Measurements from ENCODE around the gene HSPBP1.
A peak's percentile ranks its signal among the peaks of the same experiment; 100 is the strongest.

HSPBP1 gene

GRCh38 chr19:55275851-55276719 lies 3.8 kb downstream of the HSPBP1 start:
- no peak overlapping the region for H3K4ac ChIP-seq (ENCODE audit: low read depth, low read length)
- peaks cover 2% of the 10 kb centered on the region for H3K4me1 ChIP-seq (ENCODE audit: control insufficient read depth, low read depth, low read length)
- H3K79me2 ChIP-seq (ENCODE audit: control insufficient read depth, insufficient read depth, low read length): no peaks in the 10 kb centered on the region
- H2BK15ac ChIP-seq (replicated peaks; ENCODE audit: low read depth): no peak overlapping the region
- no peak overlapping the region for H3K23ac ChIP-seq (ENCODE audit: low read length)
- no peak overlapping the region for H4K5ac ChIP-seq (ENCODE audit: low read length)
- no peak overlapping the region for H3K9ac ChIP-seq (ENCODE audit: low read length)
- H2BK120ac ChIP-seq (ENCODE audit: low read depth, low read length): no peak overlapping the region
- no peak overlapping the region for H3K4me2 ChIP-seq (ENCODE audit: low read length)
- H3K79me1 ChIP-seq (ENCODE audit: low read length): peaks cover 3% of the 10 kb centered on the region
- H3K27me3 ChIP-seq (ENCODE audit: insufficient read depth, low read length, poor library complexity): no peaks in the 10 kb centered on the region
- no peak overlapping the region for H4K8ac ChIP-seq (ENCODE audit: low read depth, low read length)
- H2BK5ac ChIP-seq (ENCODE audit: low read length): no peak overlapping the region
- no CpG with 5 or more reads among the region's 17 CpGs for WGBS (ENCODE audit: extremely low coverage, insufficient coverage, low lambda C conversion rate)
- H3K4me3 ChIP-seq (ENCODE audit: low read length): no peak overlapping the region
- no peak overlapping the region for H3K27ac ChIP-seq (ENCODE audit: low read depth, low read length)
- no peak overlapping the region for H2AK5ac ChIP-seq (ENCODE audit: low read length)
- H3K18ac ChIP-seq (ENCODE audit: low read length): no peak overlapping the region
- no peak overlapping the region for H3K56ac ChIP-seq (ENCODE audit: low read length)
- DNase-seq: no peak
- no peaks in the 10 kb centered on the region for H3K36me3 ChIP-seq (ENCODE audit: control insufficient read depth, insufficient read depth, low read length)

DNA sequence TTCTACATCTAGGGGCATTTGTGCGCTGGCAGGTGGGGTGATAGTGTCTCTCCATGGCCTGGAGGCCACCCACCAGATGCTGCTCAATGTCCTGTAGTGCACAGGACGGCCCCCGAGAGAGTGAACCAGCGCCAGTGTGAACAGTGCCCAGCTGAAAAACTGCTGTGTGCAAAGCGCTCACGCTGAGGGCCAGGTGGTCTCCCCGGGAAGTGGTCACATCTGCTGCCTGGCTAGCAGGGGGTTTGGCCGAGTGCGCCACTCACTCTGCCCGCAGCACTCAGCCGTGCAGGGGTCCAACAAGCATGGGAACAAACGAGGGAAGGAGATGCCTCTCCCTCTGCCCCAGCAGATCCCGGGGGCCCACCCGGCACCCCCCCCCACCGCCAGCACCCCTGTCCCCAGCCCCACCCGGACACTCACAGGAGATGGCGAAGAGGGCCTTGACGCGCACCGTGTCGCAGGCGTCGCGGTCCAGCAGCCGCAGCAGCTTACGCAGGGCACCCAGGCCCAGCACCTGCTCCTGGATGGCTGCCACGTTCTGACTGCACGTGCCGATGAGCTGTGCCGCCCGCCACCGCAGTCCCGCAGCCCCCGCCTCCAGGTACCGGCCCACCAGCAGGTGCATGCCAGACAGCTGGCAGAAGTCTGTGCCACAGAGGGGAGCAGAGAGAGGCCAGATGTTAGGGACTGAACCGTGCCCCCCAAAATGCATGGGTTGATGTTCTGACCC lies 5.8 kb downstream of the HSPBP1 start:
- Histone ChIP-seq H2BK5ac (ENCODE audit: low read length) (no peak overlapping the region), H3K4me3 (ENCODE audit: low read length) (no peak overlapping the region), H3K79me1 (ENCODE audit: low read length) (peaks cover 2% of the 10 kb centered on the region), H2AK5ac (ENCODE audit: low read length) (no peak overlapping the region), H3K79me2 (ENCODE audit: control insufficient read depth, insufficient read depth, low read length) (no peaks in the 10 kb centered on the region), H2BK15ac (replicated peaks; ENCODE audit: low read depth) (no peak overlapping the region), H3K18ac (ENCODE audit: low read length) (no peak overlapping the region), H2BK120ac (ENCODE audit: low read depth, low read length) (no peak overlapping the region), H4K5ac (ENCODE audit: low read length) (no peak overlapping the region), H3K56ac (ENCODE audit: low read length) (no peak overlapping the region), H3K23ac (ENCODE audit: low read length) (no peak overlapping the region), H3K9ac (ENCODE audit: low read length) (no peak overlapping the region), H3K36me3 (ENCODE audit: control insufficient read depth, insufficient read depth, low read length) (no peaks in the 10 kb centered on the region), H3K4ac (ENCODE audit: low read depth, low read length) (no peak overlapping the region), H3K4me1 (ENCODE audit: control insufficient read depth, low read depth, low read length) (peaks cover 2% of the 10 kb centered on the region), H3K4me2 (ENCODE audit: low read length) (no peak overlapping the region), H4K8ac (ENCODE audit: low read depth, low read length) (no peak overlapping the region), H3K27ac (ENCODE audit: low read depth, low read length) (no peak overlapping the region), H3K27me3 (ENCODE audit: insufficient read depth, low read length, poor library complexity) (no peaks in the 10 kb centered on the region)
- no CpG with 5 or more reads among the region's 36 CpGs for WGBS (ENCODE audit: extremely low coverage, insufficient coverage, low lambda C conversion rate)
- DNase-seq: no peak

DNA sequence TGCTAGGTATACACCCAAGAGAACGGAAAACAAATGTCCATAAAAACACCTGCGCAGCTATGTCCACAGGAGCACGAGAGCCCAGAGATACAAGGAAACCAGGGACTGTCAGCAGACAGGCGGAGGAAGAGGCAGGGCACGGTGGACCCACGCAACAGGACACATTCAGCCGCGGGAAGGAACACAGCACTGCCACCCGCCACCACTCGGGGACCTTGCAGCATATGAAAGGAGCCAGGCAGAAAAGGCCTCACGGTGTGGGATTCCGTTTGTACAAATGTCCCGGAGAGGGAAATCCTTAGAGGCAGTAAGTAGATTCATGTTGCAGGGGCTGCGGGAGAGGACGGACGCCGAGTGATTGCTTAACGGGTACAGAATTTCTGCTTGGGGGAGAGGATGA lies 7.8 kb downstream of the HSPBP1 start:
- Histone ChIP-seq H3K79me1 (ENCODE audit: low read length) (no peaks in the 10 kb centered on the region), H2BK120ac (ENCODE audit: low read depth, low read length) (no peak overlapping the region), H3K9ac (ENCODE audit: low read length) (no peak overlapping the region), H3K79me2 (ENCODE audit: control insufficient read depth, insufficient read depth, low read length) (no peaks in the 10 kb centered on the region), H2BK5ac (ENCODE audit: low read length) (no peak overlapping the region), H3K4ac (ENCODE audit: low read depth, low read length) (no peak overlapping the region), H3K4me1 (ENCODE audit: control insufficient read depth, low read depth, low read length) (no peaks in the 10 kb centered on the region), H4K8ac (ENCODE audit: low read depth, low read length) (no peak overlapping the region), H2AK5ac (ENCODE audit: low read length) (no peak overlapping the region), H3K36me3 (ENCODE audit: control insufficient read depth, insufficient read depth, low read length) (no peaks in the 10 kb centered on the region), H3K23ac (ENCODE audit: low read length) (no peak overlapping the region), H4K5ac (ENCODE audit: low read length) (no peak overlapping the region), H3K4me3 (ENCODE audit: low read length) (no peak overlapping the region), H3K27ac (ENCODE audit: low read depth, low read length) (no peak overlapping the region), H3K4me2 (ENCODE audit: low read length) (no peak overlapping the region), H3K27me3 (ENCODE audit: insufficient read depth, low read length, poor library complexity) (no peaks in the 10 kb centered on the region), H2BK15ac (replicated peaks; ENCODE audit: low read depth) (no peak overlapping the region), H3K56ac (ENCODE audit: low read length) (no peak overlapping the region), H3K18ac (ENCODE audit: low read length) (no peak overlapping the region)
- WGBS (ENCODE audit: extremely low coverage, insufficient coverage, low lambda C conversion rate): no CpG with 5 or more reads among the region's 18 CpGs
- DNase-seq: no peak

- H3K4me2 ChIP-seq (ENCODE audit: low read length): no peak overlapping the region
- no peaks in the 10 kb centered on the region for H3K79me1 ChIP-seq (ENCODE audit: low read length)
- no peak overlapping the region for H4K5ac ChIP-seq (ENCODE audit: low read length)
- 100% methylated on average over 4 of the region's 25 CpGs for WGBS (ENCODE audit: extremely low coverage, insufficient coverage, low lambda C conversion rate)
- H2BK15ac ChIP-seq (replicated peaks; ENCODE audit: low read depth): no peak overlapping the region
- no peak overlapping the region for H3K23ac ChIP-seq (ENCODE audit: low read length)
- no peak overlapping the region for H3K9ac ChIP-seq (ENCODE audit: low read length)
- no peak overlapping the region for H3K4ac ChIP-seq (ENCODE audit: low read depth, low read length)
- H3K4me1 ChIP-seq (ENCODE audit: control insufficient read depth, low read depth, low read length): no peaks in the 10 kb centered on the region
- H3K79me2 ChIP-seq (ENCODE audit: control insufficient read depth, insufficient read depth, low read length): no peaks in the 10 kb centered on the region
- peak; percentile 58 for DNase-seq
- H3K27me3 ChIP-seq (ENCODE audit: insufficient read depth, low read length, poor library complexity): no peaks in the 10 kb centered on the region
- H4K8ac ChIP-seq (ENCODE audit: low read depth, low read length): no peak overlapping the region
- no peak overlapping the region for H3K18ac ChIP-seq (ENCODE audit: low read length)
- H2BK120ac ChIP-seq (ENCODE audit: low read depth, low read length): no peak overlapping the region
- H2BK5ac ChIP-seq (ENCODE audit: low read length): no peak overlapping the region
- H3K36me3 ChIP-seq (ENCODE audit: control insufficient read depth, insufficient read depth, low read length): no peaks in the 10 kb centered on the region
- no peak overlapping the region for H3K27ac ChIP-seq (ENCODE audit: low read depth, low read length)
- peak overlapping the region; percentile 30 for H3K56ac ChIP-seq (ENCODE audit: low read length)
- H2AK5ac ChIP-seq (ENCODE audit: low read length): no peak overlapping the region
- H3K4me3 ChIP-seq (ENCODE audit: low read length): no peak overlapping the region
These were observed 9.6 kb downstream of the HSPBP1 start for GRCh38 chr19:55270172-55270942.

GRCh38 chr19:55269299-55269698 lies 10.6 kb downstream of the HSPBP1 start:
- Histone ChIP-seq H2AK5ac (ENCODE audit: low read length) (no peak overlapping the region), H2BK5ac (ENCODE audit: low read length) (no peak overlapping the region), H2BK15ac (replicated peaks; ENCODE audit: low read depth) (no peak overlapping the region), H2BK120ac (ENCODE audit: low read depth, low read length) (no peak overlapping the region), H3K27ac (ENCODE audit: low read depth, low read length) (no peak overlapping the region), H3K18ac (ENCODE audit: low read length) (no peak overlapping the region), H3K4ac (ENCODE audit: low read depth, low read length) (no peak overlapping the region), H3K9ac (ENCODE audit: low read length) (no peak overlapping the region), H3K79me2 (ENCODE audit: control insufficient read depth, insufficient read depth, low read length) (no peaks in the 10 kb centered on the region), H3K4me3 (ENCODE audit: low read length) (no peak overlapping the region), H3K79me1 (ENCODE audit: low read length) (no peaks in the 10 kb centered on the region), H3K36me3 (ENCODE audit: control insufficient read depth, insufficient read depth, low read length) (no peaks in the 10 kb centered on the region), H4K8ac (ENCODE audit: low read depth, low read length) (no peak overlapping the region), H3K27me3 (ENCODE audit: insufficient read depth, low read length, poor library complexity) (no peaks in the 10 kb centered on the region), H3K23ac (ENCODE audit: low read length) (no peak overlapping the region), H3K56ac (ENCODE audit: low read length) (no peak overlapping the region), H3K4me2 (ENCODE audit: low read length) (no peak overlapping the region), H3K4me1 (ENCODE audit: control insufficient read depth, low read depth, low read length) (no peaks in the 10 kb centered on the region), H4K5ac (ENCODE audit: low read length) (no peak overlapping the region)
- DNase-seq: no peak
- WGBS (ENCODE audit: extremely low coverage, insufficient coverage, low lambda C conversion rate): no CpG with 5 or more reads among the region's 8 CpGs

Measured in mesendoderm (in vitro differentiated cells).